Measurements from ENCODE around the gene CCNB1. TPM values are rescaled to one million over a fixed set of nuclear protein-coding genes. Genes with fewer than 3 reads are reported as not detected.

CCNB1 gene
- total RNA-seq, 1 experiment from 2014 or later = 281 TPM

GRCh38 chr5:69217548-69218526, 50.9 kb downstream of the CCNB1 start (continued):
- TF ChIP-seq MAX (IDR thresholded peaks at IDR 0.05) (peak; percentile 59), ZFX (IDR thresholded peaks at IDR 0.05) (no peak), ATF3 (IDR thresholded peaks at IDR 0.05) (no peak), FOSL1 (IDR thresholded peaks at IDR 0.05; ENCODE audit: low read depth) (no peak), SIN3A (IDR thresholded peaks at IDR 0.05; ENCODE audit: low read depth) (peak; percentile 80), CBX3 (IDR thresholded peaks at IDR 0.05; ENCODE audit: low read depth) (no peak), JUND (IDR thresholded peaks at IDR 0.05) (no peak), ZNF274 (IDR thresholded peaks at IDR 0.05; ENCODE audit: low read depth, low read length) (no peak), EZH2phosphoT487 (IDR thresholded peaks at IDR 0.05; ENCODE audit: borderline replicate concordance) (no peak), RAD21 (IDR thresholded peaks at IDR 0.05; ENCODE audit: low read depth) (no peak), REST (IDR thresholded peaks at IDR 0.05; ENCODE audit: low read depth) (no peak)

Measured in HCT116 (cell line).